Measurements from ENCODE around the gene PLET1. TPM values are rescaled to one million over a fixed set of nuclear protein-coding genes. Genes with fewer than 3 reads are reported as not detected.

Gene PLET1
- total RNA-seq, 1 donor = not detected

DNA sequence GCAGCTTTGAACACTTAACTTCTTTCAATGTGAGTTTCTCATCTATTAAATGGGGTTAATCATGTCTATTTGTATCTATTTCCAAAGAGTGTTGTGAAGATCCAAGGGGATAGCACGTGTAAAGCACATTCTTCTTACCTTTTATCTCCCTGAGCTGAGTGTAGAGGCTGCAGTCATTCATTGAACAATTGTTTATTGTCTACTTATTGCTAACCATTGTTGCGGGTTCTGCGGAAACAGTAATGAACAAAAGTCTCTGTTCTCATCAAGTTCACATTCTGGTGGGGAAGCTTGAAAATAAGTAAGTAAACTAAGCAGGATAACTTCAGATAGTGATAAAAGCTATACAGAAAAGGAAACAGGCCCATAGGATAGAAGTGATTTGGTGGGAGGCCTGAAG, 27.4 kb upstream of the PLET1 start:
- DNase-seq (ENCODE audit: low read depth) = no peak
- H3K4me3 ChIP-seq (ENCODE audit: low read depth, low read length) = no peak overlapping the region
- TF ChIP-seq, protein P1, sequence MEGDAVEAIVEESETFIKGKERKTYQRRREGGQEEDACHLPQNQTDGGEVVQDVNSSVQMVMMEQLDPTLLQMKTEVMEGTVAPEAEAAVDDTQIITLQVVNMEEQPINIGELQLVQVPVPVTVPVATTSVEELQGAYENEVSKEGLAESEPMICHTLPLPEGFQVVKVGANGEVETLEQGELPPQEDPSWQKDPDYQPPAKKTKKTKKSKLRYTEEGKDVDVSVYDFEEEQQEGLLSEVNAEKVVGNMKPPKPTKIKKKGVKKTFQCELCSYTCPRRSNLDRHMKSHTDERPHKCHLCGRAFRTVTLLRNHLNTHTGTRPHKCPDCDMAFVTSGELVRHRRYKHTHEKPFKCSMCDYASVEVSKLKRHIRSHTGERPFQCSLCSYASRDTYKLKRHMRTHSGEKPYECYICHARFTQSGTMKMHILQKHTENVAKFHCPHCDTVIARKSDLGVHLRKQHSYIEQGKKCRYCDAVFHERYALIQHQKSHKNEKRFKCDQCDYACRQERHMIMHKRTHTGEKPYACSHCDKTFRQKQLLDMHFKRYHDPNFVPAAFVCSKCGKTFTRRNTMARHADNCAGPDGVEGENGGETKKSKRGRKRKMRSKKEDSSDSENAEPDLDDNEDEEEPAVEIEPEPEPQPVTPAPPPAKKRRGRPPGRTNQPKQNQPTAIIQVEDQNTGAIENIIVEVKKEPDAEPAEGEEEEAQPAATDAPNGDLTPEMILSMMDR (IDR thresholded peaks at IDR 0.05; ENCODE audit: insufficient read depth, low read length) = no peak

DNA sequence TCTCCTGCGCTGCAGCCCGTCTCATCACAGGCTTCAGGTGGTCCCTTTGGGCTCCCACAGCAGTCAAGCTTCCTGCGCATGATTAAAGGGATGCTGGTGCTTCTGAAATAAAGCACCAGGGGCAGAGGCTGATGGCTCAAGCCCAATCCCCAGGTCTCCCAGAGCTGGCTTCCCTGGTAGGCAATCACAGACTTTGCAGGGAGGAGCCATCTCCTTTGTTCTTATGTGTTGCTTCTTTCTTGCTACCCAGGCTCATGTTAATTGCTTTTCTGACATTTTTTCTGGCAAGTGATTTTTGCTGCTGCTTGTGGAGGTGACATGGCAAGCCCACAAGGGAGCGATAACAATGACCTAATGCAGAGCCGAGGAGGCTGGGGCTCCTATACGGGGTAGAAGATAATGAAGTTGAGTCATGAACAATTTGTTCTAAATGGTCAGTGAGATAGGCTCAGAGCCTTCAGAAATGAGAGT, 25.2 kb upstream of the PLET1 start:
- TF ChIP-seq, protein P1 (IDR thresholded peaks at IDR 0.05; ENCODE audit: insufficient read depth, low read length) = no peak
- no peak overlapping the region for H3K4me3 ChIP-seq (ENCODE audit: low read depth, low read length)
- DNase-seq (ENCODE audit: low read depth) = peak; percentile 58

DNA sequence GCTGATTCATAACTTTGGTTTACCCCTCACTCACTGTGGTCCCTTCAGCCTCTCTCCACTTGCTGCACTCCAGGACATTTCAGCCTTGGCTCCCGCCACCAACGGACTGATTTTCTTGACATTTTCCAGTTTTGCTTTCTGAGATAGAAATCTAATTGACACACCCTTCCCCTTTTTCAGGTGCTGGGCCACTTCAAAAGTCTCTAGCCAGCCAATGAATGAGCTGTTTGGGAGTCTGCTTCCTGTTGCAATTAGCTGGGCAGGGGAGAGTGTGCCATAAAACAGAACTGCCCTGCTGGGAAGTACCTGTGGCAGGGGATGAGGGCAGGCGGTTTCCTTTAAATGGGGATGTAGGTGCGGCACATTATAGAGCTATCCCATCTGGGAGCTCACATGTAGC, 21.1 kb upstream of the PLET1 start:
- no peak for DNase-seq (ENCODE audit: low read depth)
- no peak overlapping the region for H3K4me3 ChIP-seq (ENCODE audit: low read depth, low read length)
- TF ChIP-seq, protein P1 (IDR thresholded peaks at IDR 0.05; ENCODE audit: insufficient read depth, low read length) = no peak

DNA sequence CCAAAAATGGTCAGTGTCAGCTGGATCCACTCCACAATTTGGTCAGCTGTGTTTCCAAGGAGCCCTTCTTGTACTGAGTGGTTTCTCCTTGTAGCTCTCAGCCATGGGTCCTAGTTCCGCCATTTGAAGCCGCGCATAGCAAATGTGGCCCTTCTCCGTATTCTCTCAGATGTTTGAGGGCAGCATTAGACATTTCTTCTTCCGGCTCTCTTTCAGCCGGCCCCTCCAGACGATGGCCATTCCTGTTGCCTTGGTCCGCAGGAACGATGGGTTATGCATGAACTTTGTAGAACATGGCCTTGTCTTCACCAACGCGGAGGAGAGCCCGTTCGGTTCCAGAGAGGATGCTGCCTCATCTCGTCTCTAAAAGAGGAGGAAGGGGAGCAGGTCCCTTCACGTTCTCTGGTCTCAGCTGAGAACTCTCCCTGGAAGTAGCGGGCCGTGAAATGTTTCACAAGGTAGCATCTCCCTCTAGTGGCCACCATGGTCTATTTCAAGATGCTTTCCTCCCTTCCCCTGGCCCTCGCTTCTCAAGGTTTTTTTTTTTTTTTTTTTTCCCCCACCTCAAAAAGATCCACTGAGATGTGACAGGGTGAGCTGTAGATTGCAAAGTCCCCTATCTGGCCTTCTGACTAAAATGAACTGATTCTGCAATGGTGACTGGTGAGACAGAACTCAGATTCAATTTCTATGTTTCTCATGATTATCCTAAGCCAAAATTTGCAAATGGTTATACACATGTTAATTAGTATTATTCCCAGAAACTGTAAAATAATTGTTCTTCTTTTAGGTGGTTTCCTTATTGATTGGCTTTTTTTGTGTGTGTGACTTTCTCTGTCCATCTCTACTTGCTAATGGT, 19.8 kb upstream of the PLET1 start:
- peak overlapping the region; percentile 60 for H3K4me3 ChIP-seq (ENCODE audit: low read depth, low read length)
- DNase-seq (ENCODE audit: low read depth) = peak; percentile 87
- TF ChIP-seq, protein P1 (IDR thresholded peaks at IDR 0.05; ENCODE audit: insufficient read depth, low read length) = peak; percentile 79

DNA sequence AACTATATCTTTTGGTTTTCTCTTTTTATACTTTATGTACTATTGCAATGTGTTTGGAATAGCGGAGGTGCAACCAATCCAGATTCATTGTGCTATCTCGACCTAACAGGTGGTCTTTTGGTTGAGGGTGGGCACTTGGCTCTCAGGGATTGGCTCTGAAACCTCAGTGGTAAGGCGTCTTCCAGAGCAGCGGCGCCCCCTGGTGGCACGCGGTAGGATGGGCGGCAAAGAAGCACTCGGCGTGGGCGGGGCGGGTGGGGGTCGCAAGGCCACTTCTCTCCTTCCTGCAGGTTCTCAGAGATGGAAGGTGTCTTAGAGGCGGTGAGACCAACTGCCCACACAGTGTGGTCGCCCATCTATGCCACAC, 19.2 kb upstream of the PLET1 start:
- peak overlapping the region; percentile 60 for H3K4me3 ChIP-seq (ENCODE audit: low read depth, low read length)
- TF ChIP-seq, protein P1 (IDR thresholded peaks at IDR 0.05; ENCODE audit: insufficient read depth, low read length) = peak; percentile 82
- peak; percentile 55 for DNase-seq (ENCODE audit: low read depth)

DNA sequence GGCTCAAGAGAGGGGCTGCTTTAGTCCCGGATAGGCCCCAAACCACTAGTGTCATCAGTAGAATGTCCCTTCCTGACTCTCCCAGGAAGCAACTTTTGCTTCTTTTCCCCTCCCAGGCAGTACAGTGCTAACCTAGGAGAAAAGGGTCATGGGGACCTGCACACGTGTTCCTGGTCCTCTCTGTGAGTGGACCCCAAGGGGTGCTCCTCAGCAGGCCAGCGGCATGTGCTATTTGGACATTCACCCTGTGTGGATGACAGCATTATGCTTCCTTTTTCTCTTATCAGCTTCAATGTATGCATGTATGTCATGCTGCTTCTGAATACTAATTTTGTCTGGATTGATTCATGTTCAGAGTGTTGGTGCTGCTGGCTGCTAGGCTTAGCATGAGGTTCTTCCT, 18.1 kb upstream of the PLET1 start:
- no peak for DNase-seq (ENCODE audit: low read depth)
- TF ChIP-seq, protein P1 (IDR thresholded peaks at IDR 0.05; ENCODE audit: insufficient read depth, low read length) = no peak
- H3K4me3 ChIP-seq (ENCODE audit: low read depth, low read length) = no peak overlapping the region

All from fibroblast of the aortic adventitia (primary cell).